ENCODE results near the gene ATR. TPM values are rescaled to one million over a fixed set of nuclear protein-coding genes. Genes with fewer than 3 reads are reported as not detected.

Gene ATR
- total and polyA plus RNA-seq, 10 of the 15 experiments (the other 5 are each of a cell fraction or from before 2014, with no cell fraction given): 21.0 to 41.5 (median 30.1) TPM

DNA sequence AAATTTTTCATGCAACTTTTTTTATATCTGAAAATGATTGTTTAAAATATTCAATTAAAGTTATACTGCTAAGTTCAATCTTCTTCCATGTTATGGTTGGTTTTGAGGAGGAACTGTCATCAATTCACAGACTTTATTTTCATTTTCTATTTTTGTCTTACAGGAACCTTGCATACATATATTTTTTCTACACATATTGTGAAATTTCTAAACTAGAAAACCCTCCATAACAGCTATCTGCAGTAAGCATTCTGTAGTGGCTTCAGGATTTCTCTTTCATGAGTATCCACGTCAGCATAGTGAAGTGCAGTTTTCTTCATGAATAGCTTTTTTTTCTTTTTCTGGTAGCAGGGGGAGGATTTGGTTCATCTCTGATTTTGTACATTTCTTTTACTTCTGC, 48.2 kb downstream of the ATR start (continued):
- no peak for TF ChIP-seq BCL11A (IDR thresholded peaks at IDR 0.05; ENCODE audit: low read depth, low read length)
- no peak for TF ChIP-seq ATF2 (IDR thresholded peaks at IDR 0.05; ENCODE audit: low read length)
- no peak for TF ChIP-seq IKZF1 (conservative IDR thresholded peaks at IDR 0.05)
- no peak for TF ChIP-seq EP300 (IDR thresholded peaks at IDR 0.05; ENCODE audit: borderline replicate concordance in 1 of 2, control insufficient read depth in 1 of 2, low read depth in 2 of 2, low read length in 2 of 2)
- TF ChIP-seq ASH2L (IDR thresholded peaks at IDR 0.05; ENCODE audit: borderline replicate concordance, low read depth): no peak
- no peak for TF ChIP-seq MEF2A (IDR thresholded peaks at IDR 0.05; ENCODE audit: insufficient read depth, low read depth, low read length)
- TF ChIP-seq RELA (IDR thresholded peaks at IDR 0.05; ENCODE audit: borderline replicate concordance, partially characterized antibody): no peak

GRCh38 chr3:142523921-142524566, 54.5 kb downstream of the ATR start:
- CTCF ChIA-PET: no interaction called here
- Histone ChIP-seq H3K79me2 (ENCODE audit: control insufficient read depth, insufficient read depth, low read length) (no peaks in the 10 kb centered on the region), H3K9me3 (replicated peaks; ENCODE audit: control insufficient read depth, insufficient read depth, low read length) (no peaks in the 10 kb centered on the region), H3K27ac (ENCODE audit: control insufficient read depth, insufficient read depth) (no peak overlapping the region), H3K4me1 (ENCODE audit: control insufficient read depth, insufficient read depth, low read length) (no peaks in the 10 kb centered on the region), H3K36me3 (ENCODE audit: control insufficient read depth in 2 of 2, insufficient read depth in 2 of 2, low read length in 1 of 2) (peaks cover 0 to 10% of the 10 kb centered on the region in 2 experiments; a peak in 2 of 4 replicates), H3K9ac (ENCODE audit: control insufficient read depth, insufficient read depth, low read length) (no peak overlapping the region), H4K20me1 (ENCODE audit: control insufficient read depth, insufficient read depth) (no peaks in the 10 kb centered on the region), H2AFZ (ENCODE audit: control insufficient read depth, low read depth, low read length) (no peak overlapping the region), H3K4me3 (no peak overlapping the region), H3K4me2 (ENCODE audit: control insufficient read depth, insufficient read depth) (no peak overlapping the region), H3K27me3 (replicated peaks in 1 of 2; ENCODE audit: control insufficient read depth in 2 of 2, insufficient read depth in 2 of 2, low read length in 1 of 2) (no peaks in the 10 kb centered on the region)
- POLR2A ChIA-PET: no interaction called here
- DNase-seq (ENCODE audit: low read depth, low spot score) (no peak), ATAC-seq (no peak), FAIRE-seq (no peak)
- RAD21 ChIA-PET (ENCODE audit: unreplicated experiment): interaction anchor here (1.3 kb wide), 1 partner anchor 25 kb away, joined by 3 read pairs; no protein-coding TSS in a partner anchor
- no TSS peak for BruUV-seq (replicated peaks)
- in situ Hi-C loops (cut with MboI) (no loop called here), intact Hi-C loops (cut with micrococcal nuclease; ENCODE audit: unreplicated experiment) (no loop called here)
- SMC1A ChIA-PET (ENCODE audit: uncharacterized antibody, unreplicated experiment): interaction anchor here (0.8 to 1.6 kb wide), 4 partner anchors 9 to 26 kb away, joined by 3 to 4 read pairs (median 4); no protein-coding TSS in a partner anchor
- 99% methylated on average over 4 of the region's 4 CpGs for WGBS (ENCODE audit: insufficient coverage, insufficient replicate concordance, low lambda C conversion rate, missing lambda C conversion rate)
- no peak for TF ChIP-seq SIX5 (IDR thresholded peaks at IDR 0.05; ENCODE audit: low read depth, low read length, severe bottlenecking)
- TF ChIP-seq ATF7 (IDR thresholded peaks at IDR 0.05; ENCODE audit: low read depth): no peak
- TF ChIP-seq TCF7 (IDR thresholded peaks at IDR 0.05; ENCODE audit: borderline replicate concordance): no peak
- TF ChIP-seq FOXM1 (IDR thresholded peaks at IDR 0.05; ENCODE audit: low read depth, low read length): no peak
- no peak for TF ChIP-seq ZZZ3 (IDR thresholded peaks at IDR 0.05; ENCODE audit: control insufficient read depth, insufficient read length, low read depth)
- TF ChIP-seq ATF2 (IDR thresholded peaks at IDR 0.05; ENCODE audit: low read length): no peak
- TF ChIP-seq POLR2AphosphoS2 (IDR thresholded peaks at IDR 0.05; ENCODE audit: low read depth, low read length): no peak
- TF ChIP-seq, protein P1, sequence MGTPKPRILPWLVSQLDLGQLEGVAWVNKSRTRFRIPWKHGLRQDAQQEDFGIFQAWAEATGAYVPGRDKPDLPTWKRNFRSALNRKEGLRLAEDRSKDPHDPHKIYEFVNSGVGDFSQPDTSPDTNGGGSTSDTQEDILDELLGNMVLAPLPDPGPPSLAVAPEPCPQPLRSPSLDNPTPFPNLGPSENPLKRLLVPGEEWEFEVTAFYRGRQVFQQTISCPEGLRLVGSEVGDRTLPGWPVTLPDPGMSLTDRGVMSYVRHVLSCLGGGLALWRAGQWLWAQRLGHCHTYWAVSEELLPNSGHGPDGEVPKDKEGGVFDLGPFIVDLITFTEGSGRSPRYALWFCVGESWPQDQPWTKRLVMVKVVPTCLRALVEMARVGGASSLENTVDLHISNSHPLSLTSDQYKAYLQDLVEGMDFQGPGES (IDR thresholded peaks at IDR 0.05): no peak
- TF ChIP-seq CREM (IDR thresholded peaks at IDR 0.05; ENCODE audit: low read depth): no peak
- TF ChIP-seq, protein P2, sequence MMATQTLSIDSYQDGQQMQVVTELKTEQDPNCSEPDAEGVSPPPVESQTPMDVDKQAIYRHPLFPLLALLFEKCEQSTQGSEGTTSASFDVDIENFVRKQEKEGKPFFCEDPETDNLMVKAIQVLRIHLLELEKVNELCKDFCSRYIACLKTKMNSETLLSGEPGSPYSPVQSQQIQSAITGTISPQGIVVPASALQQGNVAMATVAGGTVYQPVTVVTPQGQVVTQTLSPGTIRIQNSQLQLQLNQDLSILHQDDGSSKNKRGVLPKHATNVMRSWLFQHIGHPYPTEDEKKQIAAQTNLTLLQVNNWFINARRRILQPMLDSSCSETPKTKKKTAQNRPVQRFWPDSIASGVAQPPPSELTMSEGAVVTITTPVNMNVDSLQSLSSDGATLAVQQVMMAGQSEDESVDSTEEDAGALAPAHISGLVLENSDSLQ (IDR thresholded peaks at IDR 0.05): no peak
- no peak for TF ChIP-seq PAX8 (IDR thresholded peaks at IDR 0.05)
